Measurements from ENCODE around the gene ZNF764. TPM values are rescaled to one million over a fixed set of nuclear protein-coding genes. Genes with fewer than 3 reads are reported as not detected.

The ZNF764 gene
- total RNA-seq, 1 experiment from 2014 or later = 15.2 TPM

- no peak for TF ChIP-seq EZH2 (IDR thresholded peaks at IDR 0.05; ENCODE audit: borderline replicate concordance, low read depth, low read length, poor library complexity, severe bottlenecking)
- TF ChIP-seq CTCF (conservative IDR thresholded peaks at IDR 0.05; ENCODE audit: low read depth, low read length) = no peak
- Histone ChIP-seq H3K27me3 (replicated peaks; ENCODE audit: insufficient read depth, low read depth, low read length, poor library complexity) (no peaks in the 10 kb centered on the region), H3K36me3 (ENCODE audit: insufficient read depth, low read length, poor library complexity, severe bottlenecking) (no peaks in the 10 kb centered on the region), H3K4me1 (ENCODE audit: insufficient read depth, low read length, poor library complexity, severe bottlenecking) (peaks cover 34% of the 10 kb centered on the region), H3K4me3 (ENCODE audit: low read depth, low read length, poor library complexity, severe bottlenecking) (no peak overlapping the region), H3K27ac (ENCODE audit: low read depth, low read length, poor library complexity, severe bottlenecking) (no peak overlapping the region), H3K9me3 (ENCODE audit: low read depth, low read length, poor library complexity, severe bottlenecking) (no peaks in the 10 kb centered on the region)
- no TSS peak for BruUV-seq (replicated peaks)
- intact Hi-C loops (cut with micrococcal nuclease; ENCODE audit: unreplicated experiment) = no loop called here
- DNase-seq (ENCODE audit: low spot score) = no peak
- POLR2A ChIA-PET (ENCODE audit: low non-redundant PET) = no interaction called here
- CTCF ChIA-PET = no interaction called here
Measured at GRCh38 chr16:30569281-30569680, 11.1 kb upstream of the ZNF764 start.

DNA sequence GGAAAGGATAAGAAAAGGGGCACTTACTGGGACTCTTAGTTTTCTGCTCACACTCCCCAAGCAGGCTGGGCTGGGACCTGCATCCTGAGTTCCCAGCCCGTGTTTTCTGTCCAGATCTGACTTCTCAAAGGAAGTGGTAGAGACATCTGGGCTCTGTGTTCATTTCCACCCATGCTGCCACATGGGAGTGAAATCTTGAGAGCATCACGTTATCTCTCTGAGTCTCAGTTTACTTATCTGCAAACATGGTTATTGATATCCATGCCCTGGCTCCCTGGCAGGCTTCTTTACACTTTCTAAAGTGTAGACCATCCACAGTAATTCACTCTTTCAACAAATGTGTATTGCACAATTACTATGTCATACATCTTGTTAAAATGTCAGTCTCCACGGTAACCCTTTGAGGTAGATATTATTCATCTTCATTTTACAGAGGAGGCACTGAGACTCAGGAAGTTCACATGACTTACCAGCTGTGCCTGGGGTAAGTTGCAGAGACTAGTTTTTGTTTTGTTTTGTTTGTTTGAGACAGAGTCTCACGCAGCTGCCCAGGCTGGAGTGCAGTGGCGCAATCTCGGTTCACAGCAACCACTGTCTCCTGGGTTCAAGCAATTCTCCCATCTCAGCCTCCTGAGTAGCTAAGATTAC, 9.9 kb upstream of the ZNF764 start:
- intact Hi-C loops (cut with micrococcal nuclease; ENCODE audit: unreplicated experiment) = no loop called here
- no peaks in the 10 kb centered on the region for H3K9me3 ChIP-seq (ENCODE audit: low read depth, low read length, poor library complexity, severe bottlenecking)
- peak overlapping the region; percentile 49 for H3K27ac ChIP-seq (ENCODE audit: low read depth, low read length, poor library complexity, severe bottlenecking)
- H3K4me1 ChIP-seq (ENCODE audit: insufficient read depth, low read length, poor library complexity, severe bottlenecking) = peaks cover 29% of the 10 kb centered on the region
- no TSS peak for BruUV-seq (replicated peaks)
- TF ChIP-seq EZH2 (IDR thresholded peaks at IDR 0.05; ENCODE audit: borderline replicate concordance, low read depth, low read length, poor library complexity, severe bottlenecking) (no peak), CTCF (conservative IDR thresholded peaks at IDR 0.05; ENCODE audit: low read depth, low read length) (no peak)
- peak; percentile 69 for DNase-seq (ENCODE audit: low spot score)
- H3K36me3 ChIP-seq (ENCODE audit: insufficient read depth, low read length, poor library complexity, severe bottlenecking) = no peaks in the 10 kb centered on the region
- ChIA-PET POLR2A (ENCODE audit: low non-redundant PET) (no interaction called here), CTCF (interaction anchor here (0.6 to 0.7 kb wide), 2 partner anchors 34 to 350 kb away, joined by 3 to 5 read pairs; no protein-coding TSS in a partner anchor)
- no peak overlapping the region for H3K4me3 ChIP-seq (ENCODE audit: low read depth, low read length, poor library complexity, severe bottlenecking)
- H3K27me3 ChIP-seq (replicated peaks; ENCODE audit: insufficient read depth, low read depth, low read length, poor library complexity) = no peaks in the 10 kb centered on the region

GRCh38 chr16:30567160-30567990, 9.2 kb upstream of the ZNF764 start:
- Histone ChIP-seq H3K27me3 (replicated peaks; ENCODE audit: insufficient read depth, low read depth, low read length, poor library complexity) (no peaks in the 10 kb centered on the region), H3K4me3 (ENCODE audit: low read depth, low read length, poor library complexity, severe bottlenecking) (no peak overlapping the region), H3K36me3 (ENCODE audit: insufficient read depth, low read length, poor library complexity, severe bottlenecking) (no peaks in the 10 kb centered on the region), H3K27ac (ENCODE audit: low read depth, low read length, poor library complexity, severe bottlenecking) (peak overlapping the region; percentile 49), H3K4me1 (ENCODE audit: insufficient read depth, low read length, poor library complexity, severe bottlenecking) (peaks cover 22% of the 10 kb centered on the region), H3K9me3 (ENCODE audit: low read depth, low read length, poor library complexity, severe bottlenecking) (no peaks in the 10 kb centered on the region)
- TF ChIP-seq CTCF (conservative IDR thresholded peaks at IDR 0.05; ENCODE audit: low read depth, low read length) (no peak), EZH2 (IDR thresholded peaks at IDR 0.05; ENCODE audit: borderline replicate concordance, low read depth, low read length, poor library complexity, severe bottlenecking) (no peak)
- ChIA-PET POLR2A (ENCODE audit: low non-redundant PET) (no interaction called here), CTCF (no interaction called here)
- no TSS peak for BruUV-seq (replicated peaks)
- DNase-seq (ENCODE audit: low spot score) = no peak
- intact Hi-C loops (cut with micrococcal nuclease; ENCODE audit: unreplicated experiment) = no loop called here
